Loucy (cell line): ENCODE data around the gene SDHA.

Source experiments
- H2AFZ ChIP-seq: fragments of 200-600 bp; sonication (generic); 2 replicates; pipeline ENCODE4 v1.6.0; 2016; ENCODE audit warnings: antibody characterized with exemption, mild to moderate bottlenecking, low read length, moderate library complexity
- H3F3A ChIP-seq: fragments of 200-600 bp; 2 replicates; pipeline ENCODE4 v1.6.0; 2016; ENCODE audit warnings: antibody characterized with exemption, low read depth, mild to moderate bottlenecking
- H3K27me3 ChIP-seq: fragments of 200-600 bp; sonication (generic); 2 replicates; pipeline ENCODE4 v1.6.1; 2014; ENCODE audit warnings: low read length, mild to moderate bottlenecking; ENCODE audit not compliant: insufficient read depth, poor library complexity, severe bottlenecking
- H3K36me3 ChIP-seq: fragments of 200-600 bp; sonication (generic); 2 replicates; pipeline ENCODE4 v1.6.1; 2016; ENCODE audit warnings: low read length; ENCODE audit not compliant: insufficient read depth
- H3K4me1 ChIP-seq: fragments of 200-600 bp; sonication (generic); 2 replicates; pipeline ENCODE4 v1.5.1; 2014; ENCODE audit warnings: low read length, mild to moderate bottlenecking; ENCODE audit not compliant: insufficient read depth, poor library complexity, severe bottlenecking
- H3K4me2 ChIP-seq: fragments of 200-600 bp; sonication (generic); 2 replicates; pipeline ENCODE4 v1.6.0; 2014; ENCODE audit warnings: antibody characterized with exemption, low read length, low read depth, mild to moderate bottlenecking; ENCODE audit not compliant: poor library complexity, severe bottlenecking
- H3K4me3 ChIP-seq: fragments of 200-600 bp; sonication (generic); 2 replicates; pipeline ENCODE4 v1.5.1; 2014; ENCODE audit warnings: low read length, mild to moderate bottlenecking, mixed read lengths; ENCODE audit not compliant: poor library complexity, severe bottlenecking
- H3K79me2 ChIP-seq: fragments of 200-600 bp; sonication (generic); 2 replicates; pipeline ENCODE4 v1.6.1; 2014; ENCODE audit warnings: low read length; ENCODE audit not compliant: insufficient read depth
- H3K9ac ChIP-seq: fragments of 200-600 bp; sonication (generic); 2 replicates; pipeline ENCODE4 v1.6.0; 2014; ENCODE audit warnings: mild to moderate bottlenecking, low read depth, low read length, moderate library complexity; ENCODE audit not compliant: poor library complexity, severe bottlenecking
- H3K9me2 ChIP-seq: fragments of 200-600 bp; sonication (generic); replicated peaks from 2 replicates; pipeline ENCODE4 v1.6.1; 2016; ENCODE audit warnings: low read depth, low read length, mixed read lengths
- H3K9me3 ChIP-seq: fragments of 200-600 bp; sonication (generic); 2 replicates; pipeline ENCODE4 v1.6.1; 2014; ENCODE audit warnings: mild to moderate bottlenecking, antibody characterized with exemption, low read length, low read depth; ENCODE audit not compliant: insufficient read depth
- H4K20me1 ChIP-seq: fragments of 200-600 bp; sonication (generic); 2 replicates; pipeline ENCODE4 v1.6.0; 2014; ENCODE audit warnings: antibody characterized with exemption, low read length, mild to moderate bottlenecking; ENCODE audit not compliant: insufficient read depth, poor library complexity, severe bottlenecking
- CTCF ChIP-seq: fragments of 200-600 bp; sonication (generic); conservative IDR thresholded peaks from 2 replicates; pipeline ENCODE4 v1.5.1; 2014; ENCODE audit warnings: mild to moderate bottlenecking, antibody characterized with exemption, low read length
- EZH2phosphoT487 ChIP-seq: fragments of 200-600 bp; IDR thresholded peaks from 2 replicates; pipeline ENCODE4 v1.6.1; 2018; ENCODE audit warnings: antibody characterized with exemption, mild to moderate bottlenecking, moderate library complexity, borderline replicate concordance

SDHA gene

GRCh38 chr5:201672-202071 is 16.4 kb upstream of the SDHA start:
- H3K9ac ChIP-seq: no peak overlapping the region
- H3K4me1 ChIP-seq: peaks cover 12% of the 10 kb centered on the region
- TF ChIP-seq CTCF: no peak
- no peak for TF ChIP-seq EZH2phosphoT487
- peaks cover 37% of the 10 kb centered on the region; the same call in 1 of the 2 replicates for H3K36me3 ChIP-seq
- no peak overlapping the region for H3K4me3 ChIP-seq
- peaks cover 6% of the 10 kb centered on the region; the same call in 1 of the 2 replicates for H3K79me2 ChIP-seq
- no peaks in the 10 kb centered on the region for H3K9me3 ChIP-seq
- no peaks in the 10 kb centered on the region for H4K20me1 ChIP-seq
- no peaks in the 10 kb centered on the region for H3F3A ChIP-seq
- H3K9me2 ChIP-seq: no peaks in the 10 kb centered on the region
- no peak overlapping the region for H3K4me2 ChIP-seq
- no peak overlapping the region for H2AFZ ChIP-seq
- no peaks in the 10 kb centered on the region for H3K27me3 ChIP-seq

- H3K4me1 ChIP-seq: peaks cover 24% of the 10 kb centered on the region
- H3K79me2 ChIP-seq: peaks cover 24% of the 10 kb centered on the region
- H3K36me3 ChIP-seq: peaks cover 37% of the 10 kb centered on the region; the same call in 1 of the 2 replicates
- no peaks in the 10 kb centered on the region for H3K27me3 ChIP-seq
- H3K9me2 ChIP-seq: no peaks in the 10 kb centered on the region
- no peak overlapping the region for H3K4me3 ChIP-seq
- no peak overlapping the region for H3K4me2 ChIP-seq
- H4K20me1 ChIP-seq: peaks cover 13% of the 10 kb centered on the region
- no peak overlapping the region for H3K9ac ChIP-seq
- no peaks in the 10 kb centered on the region for H3F3A ChIP-seq
- TF ChIP-seq CTCF (no peak), EZH2phosphoT487 (no peak)
- H3K9me3 ChIP-seq: no peaks in the 10 kb centered on the region
- H2AFZ ChIP-seq: no peak overlapping the region
These were observed 14.7 kb upstream of the SDHA start for GRCh38 chr5:203246-203930.

- Histone ChIP-seq H3K4me1 (peaks cover 29% of the 10 kb centered on the region), H3K4me2 (no peak overlapping the region), H3F3A (no peaks in the 10 kb centered on the region), H2AFZ (no peak overlapping the region), H3K9ac (no peak overlapping the region), H3K27me3 (no peaks in the 10 kb centered on the region), H3K9me2 (no peaks in the 10 kb centered on the region), H3K9me3 (no peaks in the 10 kb centered on the region), H3K4me3 (no peak overlapping the region), H4K20me1 (peaks cover 15% of the 10 kb centered on the region), H3K36me3 (peaks cover 37% of the 10 kb centered on the region; the same call in 1 of the 2 replicates), H3K79me2 (peaks cover 30% of the 10 kb centered on the region)
- TF ChIP-seq EZH2phosphoT487: no peak
These were observed 14.1 kb upstream of the SDHA start for GRCh38 chr5:204001-204400.

- no peaks in the 10 kb centered on the region for H3K9me3 ChIP-seq
- peaks cover 37% of the 10 kb centered on the region; the same call in 1 of the 2 replicates for H3K36me3 ChIP-seq
- peaks cover 29% of the 10 kb centered on the region for H3K4me1 ChIP-seq
- no peaks in the 10 kb centered on the region for H3K9me2 ChIP-seq
- no peaks in the 10 kb centered on the region for H3F3A ChIP-seq
- H4K20me1 ChIP-seq: peaks cover 15% of the 10 kb centered on the region
- no peak for TF ChIP-seq EZH2phosphoT487
- TF ChIP-seq CTCF: no peak
- no peak overlapping the region for H3K4me3 ChIP-seq
- H2AFZ ChIP-seq: no peak overlapping the region
- peaks cover 30% of the 10 kb centered on the region for H3K79me2 ChIP-seq
- no peak overlapping the region for H3K4me2 ChIP-seq
- no peak overlapping the region for H3K9ac ChIP-seq
- no peaks in the 10 kb centered on the region for H3K27me3 ChIP-seq
These were observed 13.7 kb upstream of the SDHA start for GRCh38 chr5:204462-204861.
